ENCODE data around the gene M1AP. TPM values are rescaled to one million over a fixed set of nuclear protein-coding genes. Genes with fewer than 3 reads are reported as not detected.

The M1AP gene
- total RNA-seq (2013): 1.2 TPM
- polyA plus RNA-seq: 1 to 10 TPM in 2 of 3 donors, under 1 TPM in 1; 1.00 to 4.6 (median 1.8) TPM
- 0.69 and 1.1 TPM in 2 replicates for polyA minus RNA-seq
- total RNA-seq: 0 to 3.0 (median 0.56) reads per million in 11 experiments

DNA sequence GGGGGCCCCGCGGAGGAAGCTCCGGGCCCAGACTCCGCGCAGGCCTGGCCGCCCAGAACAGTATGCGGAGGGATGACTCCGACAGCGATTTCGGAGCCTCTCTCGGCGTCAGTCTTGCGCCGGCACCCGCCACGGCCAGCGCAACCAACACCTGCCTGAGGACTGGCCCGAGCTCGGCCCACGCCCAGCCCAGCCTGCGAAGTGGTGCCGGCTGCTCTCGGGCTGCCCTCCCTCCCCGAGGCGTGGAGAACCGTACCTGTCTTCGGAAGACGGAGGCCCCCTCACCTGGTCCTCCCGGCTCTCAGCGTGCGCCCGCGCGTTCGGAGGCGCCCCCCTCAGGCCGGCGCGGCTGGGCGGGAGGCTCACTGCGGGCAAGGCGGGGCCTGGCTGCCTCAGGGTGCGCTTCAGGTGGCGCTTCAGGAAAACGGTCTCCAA, at the start of gene M1AP:
Gene M1AP, minus strand, starts transcription at position 322 of the 435 bp plus-strand sequence. CDS start 8,055 bp downstream, outside the sequence.
- H3K79me2 ChIP-seq (ENCODE audit: insufficient read depth, low read length): no peaks in the 10 kb centered on the region
- H3K27ac ChIP-seq (ENCODE audit: low read depth in 1 of 2, low read length in 2 of 2): no peak within 1 kb of the TSS
- H4K20me1 ChIP-seq (ENCODE audit: insufficient read depth, low read length): no peaks in the 10 kb centered on the region
- H3K9ac ChIP-seq (ENCODE audit: insufficient read depth, low read length, poor library complexity, severe bottlenecking): peak within 1 kb of the TSS; percentile 49
- TF ChIP-seq CTCF (IDR thresholded peaks at IDR 0.05): peak; percentile 24
- H3K36me3 ChIP-seq (replicated peaks in 1 of 2; ENCODE audit: control insufficient read depth in 1 of 2, insufficient read depth in 2 of 2, low read length in 2 of 2): no peaks in the 10 kb centered on the region
- no peak within 1 kb of the TSS for H3K27ac Mint-ChIP-seq
- H3K4me2 ChIP-seq (replicated peaks; ENCODE audit: extremely low read depth, low read length, poor library complexity, severe bottlenecking): peak within 1 kb of the TSS; percentile 77
- intact Hi-C loops (cut with micrococcal nuclease): no loop called here
- no peak for DNase-seq
- peak within 1 kb of the TSS; percentile 28 to 73 for H3K4me3 Mint-ChIP-seq
- peaks cover 0 to 14% (median 3%) of the 10 kb centered on the region in 7 donors for H3K9me3 Mint-ChIP-seq
- WGBS (ENCODE audit: insufficient coverage): 9% methylated on average over 27 of the region's 45 CpGs
- H3K4me3 ChIP-seq (replicated peaks in 1 of 3; ENCODE audit: low read depth in 2 of 3, low read length in 3 of 3): peak within 1 kb of the TSS in 2 of 3 experiments; percentile 14 to 69
- peak within 1 kb of the TSS; percentile 85 for H2AFZ ChIP-seq (ENCODE audit: insufficient read depth, low read depth, low read length, poor library complexity, severe bottlenecking)
- H3K4me1 Mint-ChIP-seq: peaks cover 5% of the 10 kb centered on the region
- H3K36me3 Mint-ChIP-seq: peaks cover 0 to 2% of the 10 kb centered on the region in 2 donors
- H3K27me3 ChIP-seq (ENCODE audit: control insufficient read depth in 2 of 2, insufficient read depth in 2 of 2, low read length in 2 of 2): peaks cover 11 to 25% of the 10 kb centered on the region in 2 donors
- peaks cover 3 to 10% of the 10 kb centered on the region in 2 donors for H3K4me1 ChIP-seq (ENCODE audit: control insufficient read depth in 1 of 2, insufficient read depth in 2 of 2, low read length in 2 of 2)
- H3K9me3 ChIP-seq (replicated peaks in 1 of 2; ENCODE audit: control insufficient read depth in 1 of 2, insufficient read depth in 1 of 2, low read length in 2 of 2): no peaks in the 10 kb centered on the region
- H3K27me3 Mint-ChIP-seq (ENCODE audit: low read depth in 3 of 3): peaks cover 25 to 41% (median 31%) of the 10 kb centered on the region in 3 donors

DNA sequence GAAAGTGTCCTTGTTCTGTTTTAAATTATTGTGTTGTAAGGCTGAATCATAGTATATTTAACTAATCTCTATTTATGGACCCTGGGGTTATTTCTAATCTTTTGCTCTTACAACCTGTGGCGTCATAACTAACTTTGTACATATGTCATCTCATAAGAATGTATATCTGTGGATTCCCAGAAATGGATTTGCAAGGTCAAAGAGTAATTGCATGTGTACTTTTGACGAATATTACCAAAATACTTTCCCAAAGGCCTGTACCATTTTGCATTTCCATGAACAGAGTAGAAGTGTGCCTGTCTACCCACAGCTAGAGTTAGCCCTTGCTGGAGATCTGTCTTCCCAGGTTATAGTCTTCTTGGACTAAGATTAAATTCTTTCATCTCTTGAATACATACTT, 48.7 kb upstream of the M1AP start:
- Histone ChIP-seq H3K4me3 (replicated peaks in 1 of 3; ENCODE audit: low read depth in 2 of 3, low read length in 3 of 3) (no peak overlapping the region), H4K20me1 (ENCODE audit: insufficient read depth, low read length) (no peaks in the 10 kb centered on the region), H2AFZ (ENCODE audit: insufficient read depth, low read depth, low read length, poor library complexity, severe bottlenecking) (no peak overlapping the region), H3K36me3 (replicated peaks in 1 of 2; ENCODE audit: control insufficient read depth in 1 of 2, insufficient read depth in 2 of 2, low read length in 2 of 2) (no peaks in the 10 kb centered on the region), H3K79me2 (ENCODE audit: insufficient read depth, low read length) (no peaks in the 10 kb centered on the region), H3K4me1 (ENCODE audit: control insufficient read depth in 1 of 2, insufficient read depth in 2 of 2, low read length in 2 of 2) (peaks cover 26 to 29% of the 10 kb centered on the region in 2 donors), H3K9me3 (replicated peaks in 1 of 2; ENCODE audit: control insufficient read depth in 1 of 2, insufficient read depth in 1 of 2, low read length in 2 of 2) (no peaks in the 10 kb centered on the region), H3K27ac (ENCODE audit: low read depth in 1 of 2, low read length in 2 of 2) (no peak overlapping the region), H3K9ac (ENCODE audit: insufficient read depth, low read length, poor library complexity, severe bottlenecking) (no peak overlapping the region), H3K27me3 (ENCODE audit: control insufficient read depth in 2 of 2, insufficient read depth in 2 of 2, low read length in 2 of 2) (no peaks in the 10 kb centered on the region), H3K4me2 (replicated peaks; ENCODE audit: extremely low read depth, low read length, poor library complexity, severe bottlenecking) (no peak overlapping the region)
- WGBS (ENCODE audit: insufficient coverage): no CpG with 5 or more reads among the region's 2 CpGs
- Mint-ChIP-seq H3K9me3 (no peaks in the 10 kb centered on the region), H3K27me3 (ENCODE audit: low read depth in 3 of 3) (peaks cover 0 to 5% (median 4%) of the 10 kb centered on the region in 3 donors), H3K27ac (no peak overlapping the region), H3K4me3 (no peak overlapping the region), H3K36me3 (no peaks in the 10 kb centered on the region), H3K4me1 (peaks cover 24% of the 10 kb centered on the region)
- no peak for TF ChIP-seq CTCF (IDR thresholded peaks at IDR 0.05)
- DNase-seq: no peak
- intact Hi-C loops (cut with micrococcal nuclease): loop anchor here in 1 of 2 donors (10.0 kb wide), 1 partner anchor 938 kb away; no protein-coding TSS in a partner anchor

Data from CD14-positive monocyte (primary cell).